CD4-positive, alpha-beta T cell treated with Interleukin-17A for 4 hours (primary cell): ENCODE results near the gene ZMYND12.

ENCODE experiments used
- DNase-seq: peaks from one replicate; pipeline ENCODE4 v3.0.0-alpha.2; 2020; ENCODE audit warnings: mixed read lengths

The ZMYND12 gene

DNA sequence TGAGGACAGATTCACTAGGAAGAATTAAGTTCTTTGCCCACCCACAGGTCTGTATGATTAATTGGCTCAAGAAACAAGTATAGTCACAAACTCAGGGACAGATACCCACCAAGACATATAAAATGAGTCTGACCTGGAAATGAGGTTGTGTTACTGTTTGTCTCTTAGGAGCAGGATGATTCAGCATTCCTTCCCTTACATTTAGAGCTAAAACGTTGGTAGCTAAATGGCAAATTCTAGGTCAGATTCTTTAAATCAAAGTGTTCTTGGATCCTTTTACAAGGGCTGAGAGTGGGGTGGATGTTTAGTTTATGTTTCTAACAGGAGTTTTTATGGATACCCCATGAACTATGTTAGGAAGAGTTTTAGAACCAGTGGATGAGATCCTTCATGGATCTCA is 70.5 kb downstream of the ZMYND12 start:
- no peak for DNase-seq

DNA sequence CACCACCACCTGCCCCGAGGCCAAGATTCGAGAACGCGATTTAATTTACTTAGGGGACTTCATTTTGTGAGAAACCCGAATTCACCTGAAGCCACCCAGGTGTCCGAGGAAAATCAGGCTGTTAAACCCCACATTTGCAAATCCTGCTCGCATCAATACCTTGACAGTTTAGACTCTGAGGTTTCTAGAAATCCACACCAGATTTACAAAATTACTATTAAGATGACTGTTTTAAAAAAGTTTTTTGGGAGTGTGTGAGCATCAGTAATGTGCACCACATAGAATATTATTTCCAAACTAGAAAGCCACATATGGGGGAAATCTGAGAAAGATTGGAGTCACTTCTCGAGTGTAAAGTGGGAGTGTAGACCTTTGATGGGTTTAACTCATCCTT is 74.5 kb downstream of the ZMYND12 start:
- DNase-seq: no peak

DNA sequence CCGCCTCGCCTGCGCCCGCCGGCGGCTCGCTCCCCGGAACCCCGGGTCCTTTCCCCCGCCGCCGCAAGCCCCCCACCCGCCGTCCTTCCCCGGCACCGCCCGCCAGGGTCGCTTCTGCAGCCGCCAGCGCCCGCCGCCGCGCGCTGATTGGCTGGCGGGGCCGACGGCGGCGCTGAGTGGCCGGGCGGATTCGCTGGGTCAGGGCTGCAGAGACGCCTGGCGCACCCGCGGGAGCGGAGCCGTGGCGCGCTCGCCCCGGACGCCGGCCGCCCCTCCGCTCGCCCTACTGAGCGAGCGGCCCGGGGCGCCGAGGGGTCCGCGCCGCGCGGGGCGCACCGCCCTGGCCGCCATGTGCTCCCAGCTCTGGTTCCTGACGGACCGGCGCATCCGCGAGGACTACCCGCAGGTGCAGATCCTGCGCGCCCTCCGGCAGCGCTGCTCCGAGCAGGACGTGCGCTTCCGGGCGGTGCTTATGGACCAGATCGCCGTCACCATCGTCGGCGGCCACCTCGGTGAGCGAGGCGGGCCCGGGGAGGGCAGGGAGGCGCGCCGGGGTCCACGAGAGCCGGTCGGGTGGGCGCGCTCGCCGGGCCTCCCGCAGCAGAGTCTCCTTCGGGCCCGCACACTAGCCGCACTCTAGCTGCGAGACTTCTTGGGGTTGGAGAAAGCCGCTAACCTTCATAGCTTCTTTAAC is 75.1 kb downstream of the ZMYND12 start, which contains the start of gene RIMKLA:
TSS of gene RIMKLA (plus strand) at position 207 of the 694 bp plus-strand sequence. CDS start at position 350, 143 bp downstream.
- DNase-seq: peak; percentile 44
